ENCODE results near the gene MRM2.

The MRM2 gene

DNA sequence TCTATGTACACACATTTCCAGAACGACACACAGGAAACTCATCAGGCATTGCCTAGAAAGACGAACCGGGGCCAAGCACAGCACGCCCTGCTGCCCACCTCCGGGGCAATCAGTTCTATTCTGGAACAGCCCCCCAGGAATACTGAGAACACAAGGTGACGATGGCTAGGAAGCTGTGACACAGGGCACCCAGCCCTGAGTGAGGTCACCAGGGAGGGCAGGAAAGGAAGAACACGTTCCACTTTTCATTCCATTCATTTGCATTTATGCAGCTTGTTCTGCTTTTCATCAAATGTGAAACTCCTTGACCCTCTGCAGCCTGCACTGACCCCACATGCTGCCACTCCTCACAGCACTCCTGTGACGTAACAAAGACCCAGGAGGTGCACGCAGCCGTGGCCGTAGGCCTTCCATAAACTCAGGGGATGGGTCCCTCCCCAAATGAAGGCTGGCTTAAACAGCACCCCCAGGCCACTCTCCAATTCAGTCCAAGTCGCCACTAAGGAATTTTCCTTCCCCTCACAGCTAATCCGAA lies 38.2 kb downstream of the MRM2 start:
- no peak for DNase-seq (ENCODE audit: low read depth, low spot score)

DNA sequence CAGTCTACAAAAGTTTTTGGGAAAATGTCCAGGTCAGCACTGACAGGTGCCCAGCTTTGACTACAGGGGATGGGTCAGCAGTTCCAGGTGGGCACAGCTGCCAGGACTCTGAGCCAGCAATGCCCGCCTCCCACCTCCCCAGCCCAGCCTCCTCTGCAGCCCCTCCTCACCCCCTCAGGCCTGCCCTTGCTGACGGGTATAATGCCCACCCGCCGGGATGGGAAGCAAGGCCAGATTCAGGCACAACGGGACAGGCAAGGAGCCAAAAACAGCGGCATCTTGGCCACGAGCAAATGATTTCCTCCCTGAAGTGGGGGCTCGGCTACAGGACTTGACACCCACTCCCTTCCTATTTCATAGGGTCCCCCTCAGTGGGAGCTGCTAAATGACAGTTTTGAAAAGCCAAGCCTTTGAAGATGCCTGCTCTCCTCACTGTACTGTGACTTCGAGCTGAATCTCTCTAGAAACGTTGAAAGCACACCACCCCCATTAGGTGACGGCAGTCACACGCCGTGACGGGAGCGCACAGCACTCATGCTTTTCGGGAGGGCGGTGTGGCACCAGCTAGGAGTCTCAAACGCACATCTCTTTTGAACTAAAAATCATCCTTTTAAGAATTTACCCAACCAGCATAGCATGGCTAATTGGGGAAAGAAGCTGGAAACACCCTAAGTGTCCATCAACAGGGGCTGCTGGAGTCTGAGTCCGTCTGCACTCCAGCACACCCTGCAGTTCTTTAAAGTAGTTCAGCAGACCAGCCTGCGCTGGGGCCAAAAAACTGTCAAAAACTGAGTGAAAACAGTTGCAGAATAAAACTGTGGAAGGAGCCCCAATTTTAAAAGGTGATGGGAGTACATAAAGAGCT lies 38.9 kb downstream of the MRM2 start:
- no peak for DNase-seq (ENCODE audit: low read depth, low spot score)

DNA sequence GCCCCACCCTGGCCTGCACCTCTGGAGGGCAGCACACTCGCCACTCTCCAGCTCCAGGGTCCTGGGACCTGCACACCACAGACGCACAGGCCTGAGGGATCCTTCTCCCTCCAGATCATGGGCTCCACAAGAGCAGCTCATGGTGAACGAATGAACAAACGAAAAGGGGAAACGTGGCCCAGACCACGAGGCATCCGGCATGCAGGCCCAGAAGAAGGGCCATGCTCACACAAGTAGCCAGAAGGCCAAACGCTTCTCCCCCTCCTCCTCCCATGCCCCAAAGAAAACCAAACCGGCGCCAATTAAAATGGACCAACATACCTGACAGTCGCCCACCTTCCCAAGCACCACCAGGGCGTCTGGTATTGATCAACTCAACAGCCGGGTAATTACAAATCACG lies 39.6 kb downstream of the MRM2 start:
- no peak for DNase-seq (ENCODE audit: low read depth, low spot score)

DNA sequence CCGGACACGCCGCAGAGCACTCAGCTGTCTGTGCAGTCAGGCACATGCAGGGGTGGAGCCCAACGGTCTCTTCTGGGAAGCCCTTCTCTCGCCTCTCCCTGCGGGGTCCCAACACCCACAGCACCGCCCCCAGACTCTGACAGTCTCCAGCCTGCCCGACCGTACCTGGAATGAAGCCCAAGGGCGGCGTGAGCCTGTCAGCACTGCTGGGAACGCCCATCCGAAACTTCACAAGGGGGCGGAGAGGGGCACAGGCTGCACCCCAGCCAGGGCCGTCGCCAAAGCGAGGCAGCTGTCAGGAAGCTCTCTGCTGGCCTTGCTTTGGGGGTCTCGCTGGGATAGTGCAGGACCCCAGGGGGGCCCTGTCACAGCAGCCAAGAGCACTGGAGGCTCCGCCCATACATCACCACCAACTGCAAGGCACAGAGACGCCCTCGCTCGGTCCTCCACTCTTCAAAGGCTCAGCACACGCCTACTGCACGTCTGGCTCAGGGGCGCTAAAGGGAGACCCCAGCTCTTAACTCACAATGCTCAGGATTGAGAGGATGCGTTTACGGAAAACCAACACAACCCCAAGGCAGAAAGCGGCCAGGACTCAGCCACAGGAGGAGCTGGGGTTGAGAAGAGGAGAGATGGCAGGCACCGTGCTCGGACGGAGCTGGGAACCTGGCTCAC lies 40.2 kb downstream of the MRM2 start:
- DNase-seq (ENCODE audit: low read depth, low spot score) = no peak

DNA sequence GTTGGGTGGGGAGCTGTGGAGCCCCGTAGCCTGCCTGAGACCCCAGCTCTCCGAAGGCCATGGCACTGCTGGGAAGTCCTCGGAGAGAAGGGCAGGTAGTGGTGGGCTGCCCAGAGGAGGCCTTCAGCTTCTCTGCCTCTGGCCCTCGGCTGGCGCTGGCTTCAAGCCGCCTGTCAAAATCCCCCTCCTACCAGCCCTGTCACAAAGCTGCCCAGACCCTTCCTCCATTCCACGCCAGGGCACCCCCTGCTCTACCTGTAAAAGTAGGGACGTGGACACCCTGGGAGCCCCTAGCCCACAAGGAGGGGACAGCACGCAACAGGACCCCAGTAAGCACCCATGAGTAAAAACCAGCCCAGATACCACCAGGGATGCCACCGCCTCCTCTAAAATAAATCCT lies 40.9 kb downstream of the MRM2 start:
- no peak for DNase-seq (ENCODE audit: low read depth, low spot score)

DNA sequence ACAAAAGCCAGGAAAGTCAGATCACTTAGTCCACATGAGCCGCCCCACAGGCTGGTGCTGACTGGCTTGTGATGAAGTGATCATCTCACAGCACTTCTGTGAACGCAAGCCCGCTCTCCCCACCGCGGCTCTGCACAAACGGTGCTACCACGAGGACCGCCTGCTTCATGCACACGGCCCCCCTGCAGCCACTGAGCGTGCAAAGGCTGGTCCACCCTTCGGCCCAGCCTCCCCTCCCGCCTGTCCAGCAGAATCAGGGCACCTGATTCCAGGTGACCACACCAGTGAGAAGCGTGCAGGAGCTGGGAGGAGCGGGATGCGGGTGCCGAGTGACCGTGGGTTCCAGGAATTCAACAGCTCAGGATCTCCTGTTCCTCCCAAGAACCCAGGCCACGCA lies 41.4 kb downstream of the MRM2 start:
- DNase-seq (ENCODE audit: low read depth, low spot score) = no peak

DNA sequence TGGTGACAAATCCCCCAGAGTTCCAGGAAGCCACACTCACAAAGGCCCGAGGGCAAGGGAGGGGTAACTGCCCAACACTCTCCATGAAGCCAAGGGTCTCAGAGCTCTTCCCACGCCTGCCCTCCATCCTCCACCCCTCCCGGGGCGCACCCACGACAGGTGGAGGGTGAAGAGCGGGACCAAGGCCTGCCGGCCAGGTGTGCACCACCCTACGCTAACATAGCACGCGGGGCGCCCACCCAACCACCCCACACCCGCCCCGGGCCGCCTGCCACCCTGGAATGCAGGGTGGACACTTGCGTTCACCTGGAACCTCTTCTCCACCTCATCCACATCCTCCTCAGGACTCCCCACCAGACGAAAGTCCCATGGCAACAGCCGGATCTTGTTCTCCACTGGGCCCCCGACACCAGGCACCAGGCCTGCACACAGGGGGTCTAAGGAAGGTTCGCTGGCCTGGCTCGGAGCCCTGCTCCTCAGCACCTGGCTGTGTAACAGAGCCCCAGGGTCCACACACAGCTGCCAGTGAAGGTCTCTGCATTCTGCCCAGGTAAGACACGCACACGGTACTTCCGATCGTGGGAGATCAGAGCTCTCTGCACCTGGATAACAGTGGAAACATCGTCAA lies 41.9 kb downstream of the MRM2 start:
- DNase-seq (ENCODE audit: low read depth, low spot score) = no peak

DNA sequence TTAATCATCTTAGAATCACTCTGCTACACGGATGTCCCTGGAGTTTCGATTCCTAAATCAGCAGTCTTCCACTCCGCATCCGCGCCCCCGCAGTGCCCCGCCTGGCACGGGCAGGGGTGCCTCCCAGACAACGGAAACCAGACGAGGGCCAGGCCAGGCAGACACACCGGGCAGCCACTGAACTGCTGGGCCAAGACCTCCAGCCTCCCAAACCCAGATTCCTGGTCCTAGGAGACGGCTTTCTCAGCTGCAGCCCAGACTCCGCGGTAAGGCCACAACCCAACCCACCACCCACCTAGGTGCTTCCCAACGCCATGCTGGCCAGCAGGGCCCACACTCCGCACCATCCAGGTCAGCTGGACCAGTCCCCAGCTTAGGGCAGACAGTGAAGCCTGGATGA lies 42.5 kb downstream of the MRM2 start:
- DNase-seq (ENCODE audit: low read depth, low spot score) = no peak

DNA sequence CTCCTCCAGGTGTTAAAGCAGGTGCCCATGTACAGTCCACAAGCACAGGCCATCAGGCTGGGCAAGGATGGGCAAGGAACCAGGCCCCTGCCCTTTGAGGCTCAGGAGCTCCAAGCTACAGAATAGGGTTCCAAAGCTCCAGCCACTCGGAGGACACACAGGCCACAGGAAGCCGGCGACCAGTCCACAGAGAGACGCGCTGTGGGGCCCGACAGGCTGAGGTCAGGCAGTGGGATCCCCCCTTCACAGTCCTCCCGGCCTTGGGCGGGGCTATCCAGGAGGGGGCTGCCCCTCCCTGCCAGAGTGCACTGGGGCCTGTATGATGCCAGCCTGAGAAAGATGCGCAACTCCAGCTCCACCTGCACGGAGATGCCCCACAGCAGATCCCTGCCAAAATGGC lies 43.2 kb downstream of the MRM2 start:
- DNase-seq (ENCODE audit: low read depth, low spot score) = no peak

DNA sequence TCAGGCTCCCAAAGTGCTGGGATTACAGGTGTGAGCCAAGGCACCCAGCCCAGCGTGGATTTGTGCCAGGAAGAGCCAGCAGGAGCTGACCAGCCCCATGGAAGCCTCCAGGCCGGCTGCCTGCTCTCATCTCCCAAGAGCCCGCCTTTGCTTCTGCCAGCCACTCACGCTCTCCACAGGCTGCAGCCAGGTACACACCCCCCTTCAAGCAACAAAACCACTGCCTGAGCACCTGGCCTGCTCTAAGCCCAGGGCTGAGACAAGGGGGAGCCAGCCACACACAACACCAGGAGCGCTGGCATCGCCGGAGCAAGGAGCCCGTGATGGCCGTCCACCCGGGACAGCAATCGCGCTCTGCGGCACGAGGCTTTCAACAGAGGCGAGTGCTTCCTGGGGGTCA lies 43.8 kb downstream of the MRM2 start:
- no peak for DNase-seq (ENCODE audit: low read depth, low spot score)

DNA sequence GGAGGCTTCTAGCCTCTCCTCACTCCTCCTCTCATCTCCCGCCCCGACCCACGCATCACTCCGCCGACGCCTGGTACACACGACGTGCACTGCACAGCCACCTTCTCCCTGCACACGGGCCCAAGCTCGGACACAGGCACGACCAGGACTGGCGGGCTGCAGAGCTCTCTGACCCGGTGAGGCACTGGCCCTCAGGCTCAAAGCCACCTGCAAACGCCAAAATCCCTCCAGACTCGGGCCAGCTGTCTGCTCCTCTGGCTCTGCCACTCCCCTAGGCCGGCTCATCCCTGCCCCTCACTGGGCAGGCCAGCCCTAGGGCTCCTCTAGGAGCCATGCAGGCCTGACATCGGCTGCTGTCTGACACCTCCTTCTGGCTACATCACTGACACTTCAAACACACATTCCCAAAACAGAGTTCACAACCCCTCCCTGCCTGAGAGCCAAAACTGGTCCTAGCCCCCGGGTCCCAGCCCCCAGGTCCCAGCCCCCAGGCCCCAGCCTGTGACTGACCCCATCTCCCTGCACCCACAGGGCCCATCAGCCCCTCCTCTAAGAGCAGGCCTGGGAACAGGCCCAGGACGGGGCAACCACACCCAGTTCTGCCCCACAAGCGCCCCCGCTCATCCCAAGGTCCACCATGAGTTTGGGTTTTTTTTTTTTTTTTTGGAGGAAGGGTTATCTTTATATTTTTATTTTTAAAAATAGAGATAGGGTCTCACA lies 44.4 kb downstream of the MRM2 start:
- DNase-seq (ENCODE audit: low read depth, low spot score) = no peak

DNA sequence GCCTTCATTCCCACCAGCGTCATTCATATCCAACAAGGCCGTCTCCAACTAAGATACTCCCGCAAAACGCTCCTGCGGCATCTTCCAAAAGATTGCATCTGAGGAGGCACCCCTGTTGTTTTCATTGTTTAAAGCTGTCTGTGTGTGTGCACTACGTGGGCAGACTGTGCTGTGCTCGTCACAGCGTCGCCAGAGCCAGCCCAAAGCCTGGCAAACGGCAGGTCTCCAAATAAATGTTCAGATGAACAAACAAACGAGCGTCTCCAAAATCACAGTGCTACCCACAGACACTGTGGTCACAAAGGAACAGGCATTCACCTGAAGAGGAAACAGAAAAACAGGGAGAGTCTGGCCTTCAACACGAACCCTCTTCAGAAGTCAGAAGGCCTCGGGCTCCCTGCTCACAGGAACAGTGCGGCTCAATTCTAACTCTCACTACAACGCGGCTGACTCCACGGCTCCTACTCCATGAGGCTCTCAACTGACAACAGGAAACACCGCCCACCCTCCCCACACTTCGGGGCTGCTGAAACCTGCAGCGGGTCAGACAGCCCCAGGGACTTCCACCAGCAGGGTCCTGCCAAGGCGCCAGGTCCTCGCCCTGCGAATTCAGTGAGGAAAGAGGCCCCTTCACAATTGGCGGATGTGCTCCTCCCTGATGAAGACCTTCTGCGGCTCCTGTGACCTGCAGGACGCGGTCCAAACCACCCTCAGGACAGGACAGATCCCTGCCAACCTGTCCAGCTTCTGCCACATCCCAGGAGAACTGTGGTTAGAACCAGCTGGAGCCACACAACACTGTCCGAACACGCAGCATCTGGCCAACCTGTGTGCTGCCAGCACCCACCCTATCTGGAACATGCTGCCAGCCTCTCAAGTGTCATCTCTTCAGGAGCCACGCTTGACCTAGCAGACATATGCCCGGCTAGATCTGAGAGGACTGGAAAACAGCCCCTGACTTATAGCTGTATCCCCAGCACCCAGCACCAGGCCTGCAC lies 45.3 kb downstream of the MRM2 start:
- no peak for DNase-seq (ENCODE audit: low read depth, low spot score)

DNA sequence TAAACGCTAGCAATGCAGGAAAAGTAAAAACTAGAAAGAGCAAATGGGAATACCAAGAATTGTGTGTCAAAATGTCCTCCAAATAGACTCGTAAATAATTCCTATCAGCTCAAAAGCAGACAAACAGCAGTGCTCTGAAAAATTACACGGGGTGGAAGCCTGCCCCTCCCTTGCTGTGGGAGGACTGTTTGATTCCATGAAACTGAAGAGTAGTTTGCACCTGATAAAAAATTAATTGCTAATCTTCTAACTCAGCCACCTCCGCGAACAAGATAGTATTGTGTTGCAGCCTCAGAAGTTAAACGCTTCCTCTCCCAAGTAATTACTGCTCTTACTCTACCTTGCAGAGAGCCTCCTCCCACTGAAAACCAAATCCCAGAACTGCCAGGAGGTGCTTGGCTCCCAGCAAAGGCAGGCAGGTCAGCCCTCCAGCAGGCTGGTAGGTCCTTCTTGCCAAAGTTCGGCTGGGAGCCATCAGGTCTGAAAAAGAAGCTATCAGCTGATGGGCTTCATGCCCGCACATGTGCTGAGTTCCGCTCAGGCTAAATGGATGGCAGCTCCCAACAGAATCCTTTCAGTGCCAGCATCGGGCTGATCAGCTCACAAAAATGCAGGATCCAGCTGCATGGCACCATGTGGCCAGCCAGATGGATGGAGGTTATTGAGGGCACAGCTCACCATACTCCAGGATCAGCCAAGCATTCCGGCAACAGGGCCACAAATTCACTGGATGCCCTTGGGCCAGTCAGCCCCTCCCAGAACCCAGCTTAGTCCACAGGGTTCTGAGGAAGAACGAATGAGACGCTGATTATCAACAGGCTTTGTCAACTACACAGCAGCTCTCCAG lies 46.4 kb downstream of the MRM2 start:
- no peak for DNase-seq (ENCODE audit: low read depth, low spot score)

DNA sequence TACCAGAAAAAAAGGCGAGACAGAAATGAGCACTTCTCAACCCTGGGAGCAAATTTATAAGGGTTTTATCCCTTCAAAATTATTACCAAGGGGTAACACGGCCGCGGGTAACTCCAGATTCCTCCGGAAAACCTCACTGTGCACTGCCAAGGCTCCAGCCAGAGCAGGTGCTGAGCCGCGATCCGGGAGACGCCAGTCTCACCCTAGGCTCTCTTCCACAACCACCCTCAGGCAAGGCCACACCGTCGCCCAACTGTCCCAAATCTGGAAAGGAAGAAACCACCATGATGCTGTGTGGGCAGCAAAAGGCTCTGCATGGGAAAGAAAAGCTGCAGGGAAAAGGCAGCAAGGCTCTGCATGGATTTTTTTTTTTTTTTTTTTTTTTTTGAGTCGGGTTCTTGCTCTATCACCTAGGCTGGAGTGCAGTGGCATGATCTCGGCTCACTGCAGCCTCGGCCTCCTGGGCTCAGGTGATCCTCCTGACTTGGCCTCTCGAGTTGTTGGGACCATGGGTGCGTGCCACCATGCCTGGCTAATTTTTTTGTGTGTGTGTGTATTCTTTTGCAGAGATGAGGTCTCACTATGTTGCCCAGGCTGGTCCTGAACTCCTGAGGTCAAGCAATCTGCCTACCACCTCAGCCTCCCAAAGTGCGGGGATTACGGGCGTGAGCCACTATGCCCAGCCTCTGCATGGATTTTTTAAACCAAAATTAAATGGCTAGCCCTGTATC lies 48.3 kb downstream of the MRM2 start:
- no peak for DNase-seq (ENCODE audit: low read depth, low spot score)

DNA sequence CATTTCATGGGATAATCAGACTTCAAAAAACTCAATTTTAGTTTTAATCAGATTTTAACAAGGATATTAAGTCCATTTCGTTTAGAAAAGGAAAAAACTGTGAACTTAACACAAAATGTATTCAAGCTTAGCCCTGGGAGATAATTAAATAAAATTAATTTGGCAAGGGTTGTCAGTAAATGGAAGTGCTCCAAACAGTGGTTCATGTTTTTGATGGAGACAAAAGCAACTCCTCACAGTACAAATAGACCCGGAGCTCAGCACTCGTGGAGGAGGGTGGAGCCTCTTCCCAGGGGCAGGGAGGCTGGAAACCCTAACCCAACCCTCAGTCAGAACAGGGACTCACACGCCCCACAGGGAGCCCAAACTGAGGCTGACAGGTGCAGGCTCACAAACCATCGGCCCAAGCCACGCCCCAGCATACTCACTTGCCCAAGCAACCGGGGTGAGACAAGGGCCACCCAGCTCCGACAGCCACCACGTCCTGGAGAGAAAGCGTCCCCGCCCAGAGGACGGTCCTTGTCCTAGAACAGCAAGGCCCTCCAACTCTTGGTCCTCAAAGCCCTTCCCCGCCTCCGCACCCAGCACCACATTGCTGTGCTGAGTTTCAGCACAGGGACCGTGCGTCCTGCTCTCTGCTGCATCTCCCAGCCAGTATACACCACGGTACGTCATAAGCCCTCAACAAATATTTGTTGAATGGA lies 49.0 kb downstream of the MRM2 start:
- no peak for DNase-seq (ENCODE audit: low read depth, low spot score)

DNA sequence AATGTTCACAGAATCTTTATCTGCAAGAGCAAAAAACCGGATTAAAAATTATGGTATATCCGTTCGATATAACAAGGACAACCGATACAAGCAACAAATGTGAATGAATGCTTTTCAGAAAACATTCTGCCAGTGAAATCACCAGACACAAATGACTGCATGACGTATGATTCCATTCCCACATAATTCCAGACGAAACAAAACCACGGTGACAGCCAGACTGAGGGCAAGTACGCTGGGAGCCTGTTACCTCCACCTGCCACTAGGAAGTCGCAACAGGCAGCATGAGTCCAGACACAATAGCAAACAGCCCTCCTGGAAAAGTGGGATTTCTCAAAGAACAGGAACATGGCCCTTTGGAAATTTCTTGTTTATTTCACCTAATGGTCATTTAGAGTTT lies 51.0 kb downstream of the MRM2 start:
- DNase-seq (ENCODE audit: low read depth, low spot score) = no peak

DNA sequence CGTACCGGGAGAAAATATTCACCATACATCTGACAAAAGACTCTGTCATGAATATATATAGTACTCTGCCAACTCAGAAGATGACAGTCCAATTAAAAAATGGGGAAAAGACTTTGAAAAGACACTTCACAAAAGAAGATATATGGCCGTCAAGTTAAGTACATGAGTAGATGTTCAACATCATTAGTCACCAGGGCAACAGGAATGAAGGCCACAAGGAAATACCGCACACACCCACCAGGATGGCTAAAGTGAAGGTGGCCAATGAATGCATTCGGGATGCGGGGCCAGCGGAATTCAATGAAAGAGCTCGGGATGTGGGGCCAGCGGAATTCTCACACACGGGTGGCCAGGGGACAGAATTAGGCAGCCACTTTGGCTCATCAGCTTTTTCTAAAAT lies 51.5 kb downstream of the MRM2 start:
- DNase-seq (ENCODE audit: low read depth, low spot score) = no peak

DNA sequence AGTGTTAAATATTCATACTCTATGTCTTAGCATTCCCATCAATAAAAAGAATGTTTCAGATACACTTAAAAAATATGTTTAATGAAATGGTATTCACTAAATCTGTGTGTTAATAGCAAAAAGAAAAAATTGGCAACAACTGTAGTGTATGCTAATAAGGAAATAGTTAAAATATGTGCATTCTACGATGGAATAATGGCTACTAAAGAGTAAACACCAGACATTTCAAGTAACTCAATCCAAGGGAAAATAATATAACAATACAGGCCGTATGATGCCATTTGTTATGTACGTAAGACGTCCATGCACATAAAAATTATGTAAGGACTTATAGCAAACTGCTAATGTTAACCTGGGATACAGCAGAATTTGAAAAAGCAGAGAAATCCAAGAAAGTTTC lies 55.8 kb downstream of the MRM2 start:
- no peak for DNase-seq (ENCODE audit: low read depth, low spot score)
